ENCODE data around the gene EFHC1. TPM values are rescaled to one million over a fixed set of nuclear protein-coding genes. Genes with fewer than 3 reads are reported as not detected.
A peak's percentile ranks its signal among the peaks of the same experiment; 100 is the strongest.

Gene EFHC1
- total and polyA plus RNA-seq, 2 of the 13 experiments (the other 11 are each of a cell fraction or from before 2014, with no cell fraction given), result 23.4 to 29.5 TPM

GRCh38 chr6:52543729-52544601 is 123.8 kb downstream of the EFHC1 start (continued):
- TF ChIP-seq ARID5B (CRISPR knock-in tag; IDR thresholded peaks at IDR 0.05), result peak; percentile 90
- peak; percentile 88 for TF ChIP-seq ETV5 (CRISPR knock-in tag; IDR thresholded peaks at IDR 0.05; ENCODE audit: borderline replicate concordance)
- TF ChIP-seq ZNF709 (CRISPR knock-in tag; IDR thresholded peaks at IDR 0.05), result no peak
- TF ChIP-seq MIXL1 (CRISPR knock-in tag; IDR thresholded peaks at IDR 0.05), result peak; percentile 48; the same call in 1 of the 2 replicates
- TF ChIP-seq ZNF674 (CRISPR knock-in tag; IDR thresholded peaks at IDR 0.05; ENCODE audit: low read depth), result no peak
- no peak for TF ChIP-seq DZIP1 (CRISPR knock-in tag; IDR thresholded peaks at IDR 0.05)
- no peak; the same call in 1 of the 2 replicates for TF ChIP-seq ZHX1 (CRISPR knock-in tag; IDR thresholded peaks at IDR 0.05; ENCODE audit: low read depth)
- peak; percentile 48; the same call in 1 of the 2 replicates for TF ChIP-seq ZMAT3 (CRISPR knock-in tag; conservative IDR thresholded peaks at IDR 0.05)
- 0 out of 2 replicates have a peak, but pooled peaks have one; percentile 30 for TF ChIP-seq THAP9 (CRISPR knock-in tag; IDR thresholded peaks at IDR 0.05; ENCODE audit: borderline replicate concordance)
- TF ChIP-seq ONECUT2 (CRISPR knock-in tag; IDR thresholded peaks at IDR 0.05), result no peak
- TF ChIP-seq ZFP91 (CRISPR knock-in tag; IDR thresholded peaks at IDR 0.05; ENCODE audit: borderline replicate concordance), result peak; percentile 74; the same call in 1 of the 2 replicates
- no peak for TF ChIP-seq ZNF737 (CRISPR knock-in tag; IDR thresholded peaks at IDR 0.05; ENCODE audit: borderline replicate concordance)
- no peak for TF ChIP-seq MAFF (IDR thresholded peaks at IDR 0.05; ENCODE audit: low read depth, low read length)
